ENCODE results near the gene APBB2. TPM values are rescaled to one million over a fixed set of nuclear protein-coding genes. Genes with fewer than 3 reads are reported as not detected.

The APBB2 gene
- total and polyA plus RNA-seq, 2 of the 8 experiments (the other 6 are each of a cell fraction or from before 2014, with no cell fraction given) = 58.7 to 59.4 TPM

DNA sequence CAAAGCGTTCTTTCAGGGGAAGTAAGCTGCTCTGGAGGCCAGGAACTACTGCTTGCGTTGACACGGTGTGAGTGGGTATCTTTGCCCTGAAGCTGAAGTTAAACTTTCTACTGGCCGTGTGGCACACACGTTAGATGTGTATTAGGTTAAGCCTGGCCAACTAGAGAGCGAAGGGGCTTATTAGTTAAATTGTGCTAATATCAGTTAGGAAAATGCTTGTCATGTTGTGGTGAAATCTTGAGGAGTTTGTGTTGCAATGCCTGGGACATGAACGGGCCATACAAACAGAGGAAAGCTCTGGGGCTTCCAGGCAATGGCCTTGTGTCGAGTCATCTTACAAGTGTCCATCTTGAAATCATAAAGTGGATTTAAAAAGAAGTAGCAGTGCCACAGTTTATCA is 402.0 kb downstream of the APBB2 start:
- Histone ChIP-seq H2BK120ac (replicated peaks; ENCODE audit: low read depth, low read length) (no peak overlapping the region), H3K27ac (ENCODE audit: low read depth, low read length) (no peak overlapping the region), H3K4me3 (ENCODE audit: extremely low read depth in 1 of 4, insufficient read depth in 2 of 4, low read depth in 3 of 4, low read length in 4 of 4) (no peak overlapping the region), H4K8ac (ENCODE audit: extremely low read depth, insufficient read depth, low read length) (no peak overlapping the region), H3K79me2 (ENCODE audit: control insufficient read depth in 1 of 2, insufficient read depth in 2 of 2, low read length in 2 of 2) (no peaks in the 10 kb centered on the region), H3K4me1 (replicated peaks in 1 of 4; ENCODE audit: control insufficient read depth in 3 of 4, insufficient read depth in 4 of 4, low read length in 3 of 4) (no peaks in the 10 kb centered on the region), H3K56ac (replicated peaks; ENCODE audit: insufficient read length, low read depth, low read length) (no peak overlapping the region), H3K23me2 (ENCODE audit: low read depth, low read length) (no peaks in the 10 kb centered on the region; the same call in 1 of the 2 replicates), H2BK20ac (ENCODE audit: low read length) (no peak overlapping the region), H3K4me2 (ENCODE audit: insufficient read depth in 1 of 2, low read depth in 2 of 2, low read length in 2 of 2) (no peak overlapping the region), H3K36me3 (ENCODE audit: control insufficient read depth in 2 of 4, insufficient read depth in 4 of 4, low read length in 3 of 4) (peaks cover 9 to 32% (median 22%) of the 10 kb centered on the region in 4 experiments), H3K14ac (ENCODE audit: insufficient read length) (no peak overlapping the region), H3K23ac (ENCODE audit: insufficient read length) (no peak overlapping the region), H2BK12ac (ENCODE audit: low read depth, low read length) (no peak overlapping the region), H3K9me3 (ENCODE audit: insufficient read depth in 2 of 2, low read depth in 1 of 2, low read length in 1 of 2) (no peaks in the 10 kb centered on the region), H4K91ac (replicated peaks; ENCODE audit: insufficient read length, low read length) (no peak overlapping the region), H3K9ac (replicated peaks in 1 of 4; ENCODE audit: extremely low read depth in 1 of 4, low read depth in 3 of 4, low read length in 3 of 4) (no peak overlapping the region), H3K79me1 (ENCODE audit: low read depth, low read length) (no peaks in the 10 kb centered on the region), H2AFZ (ENCODE audit: low read length) (no peak overlapping the region), H3K4ac (replicated peaks; ENCODE audit: insufficient read length, low read depth, low read length) (no peak overlapping the region), H3K18ac (ENCODE audit: extremely low read depth, low read length) (no peak overlapping the region), H2BK15ac (ENCODE audit: low read length) (no peak overlapping the region), H2BK5ac (ENCODE audit: low read depth, low read length) (no peak overlapping the region), H3K27me3 (replicated peaks in 1 of 4; ENCODE audit: control insufficient read depth in 3 of 4, extremely low read depth in 1 of 4, insufficient read depth in 3 of 4, low read length in 3 of 4) (no peaks in the 10 kb centered on the region), H4K5ac (ENCODE audit: insufficient read length, low read depth, low read length) (no peak overlapping the region), H4K20me1 (replicated peaks in 1 of 2; ENCODE audit: control insufficient read depth in 1 of 2, insufficient read depth in 2 of 2, low read length in 2 of 2) (no peaks in the 10 kb centered on the region), H2AK5ac (ENCODE audit: low read depth, low read length) (no peak overlapping the region)
- 90% methylated on average over 8 of the region's 8 CpGs; no CpG with 5 or more reads in 1 of the 2 experiments for WGBS, 2 experiments (ENCODE audit: extremely low coverage in 1 of 2, insufficient coverage in 1 of 2, insufficient read length in 1 of 2, insufficient replicate concordance in 2 of 2, low coverage in 1 of 2, low lambda C conversion rate in 2 of 2, missing lambda C conversion rate in 1 of 2)
- FAIRE-seq = no peak
- no peak for DNase-seq (ENCODE audit: low read depth in 1 of 2, low spot score in 2 of 2)
- POLR2A ChIA-PET (ENCODE audit: partially characterized antibody) = interaction anchor here (0.9 to 1.2 kb wide), 3 partner anchors 31 to 63 kb away, joined by 3 to 4 read pairs (median 3); partner anchors contain the start of gene NSUN7
- CTCF ChIA-PET (ENCODE audit: partially characterized antibody) = interaction anchor here (0.6 to 1.2 kb wide), 5 partner anchors 12 to 307 kb away, joined by 3 to 5 read pairs (median 3); no protein-coding TSS in a partner anchor
- TF ChIP-seq BRCA1 (IDR thresholded peaks at IDR 0.05; ENCODE audit: low read depth, low read length) (no peak), BACH1 (IDR thresholded peaks at IDR 0.05; ENCODE audit: low read length) (no peak), POU5F1 (IDR thresholded peaks at IDR 0.05; ENCODE audit: low read depth, low read length) (no peak), YY1 (IDR thresholded peaks at IDR 0.05; ENCODE audit: low read depth, low read length) (no peak), ASH2L (IDR thresholded peaks at IDR 0.05; ENCODE audit: low read length) (no peak), EZH2 (IDR thresholded peaks at IDR 0.05; ENCODE audit: low read depth, low read length, severe bottlenecking) (no peak), TBP (IDR thresholded peaks at IDR 0.05; ENCODE audit: low read depth, low read length) (no peak), KDM5A (IDR thresholded peaks at IDR 0.05; ENCODE audit: low read length) (no peak), GABPA (IDR thresholded peaks at IDR 0.05; ENCODE audit: borderline replicate concordance, insufficient read depth, low read length) (no peak), RFX5 (IDR thresholded peaks at IDR 0.05; ENCODE audit: borderline replicate concordance, low read depth, low read length) (no peak)
- TF ChIP-seq, protein P1, sequence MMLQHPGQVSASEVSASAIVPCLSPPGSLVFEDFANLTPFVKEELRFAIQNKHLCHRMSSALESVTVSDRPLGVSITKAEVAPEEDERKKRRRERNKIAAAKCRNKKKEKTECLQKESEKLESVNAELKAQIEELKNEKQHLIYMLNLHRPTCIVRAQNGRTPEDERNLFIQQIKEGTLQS (IDR thresholded peaks at IDR 0.05; ENCODE audit: insufficient read depth, low read depth, low read length) = no peak

Data from H1 (cell line).